ENCODE data around the gene RHOB.
A peak's percentile ranks its signal among the peaks of the same experiment; 100 is the strongest.
"Not testable (repeated sequence)": the region's sequence is repeated elsewhere in the genome, so short reads cannot be mapped to it uniquely, and the experiment has no call there.

RHOB gene

GRCh38 chr2:20446917-20447436 is at the start of gene RHOB:
Gene RHOB, plus strand, starts transcription at chr2:20447074. Its CDS starts 392 bp downstream, at chr2:20447466.
- DNase-seq (ENCODE audit: low read depth in 1 of 2, low spot score in 1 of 2), result peak; percentile 71 to 77

- no peak for DNase-seq (ENCODE audit: low read depth in 1 of 2, low spot score in 1 of 2)
These were observed 48.9 kb upstream of the RHOB start for GRCh38 chr2:20397811-20398447.

- DNase-seq (ENCODE audit: low read depth in 1 of 2, low spot score in 1 of 2), result no peak
These were observed 47.8 kb upstream of the RHOB start for GRCh38 chr2:20398956-20399567.

- no peak for DNase-seq (ENCODE audit: low read depth in 1 of 2, low spot score in 1 of 2)
These were observed 46.6 kb upstream of the RHOB start for GRCh38 chr2:20400306-20400705.

GRCh38 chr2:20400787-20401488 is 45.9 kb upstream of the RHOB start:
- no peak for DNase-seq (ENCODE audit: low read depth in 1 of 2, low spot score in 1 of 2)

GRCh38 chr2:20401489-20401835 is 45.4 kb upstream of the RHOB start:
- no peak for DNase-seq (ENCODE audit: low read depth in 1 of 2, low spot score in 1 of 2)

- DNase-seq (ENCODE audit: low read depth in 1 of 2, low spot score in 1 of 2), result no peak
These were observed 43.0 kb upstream of the RHOB start for GRCh38 chr2:20403774-20404312.

GRCh38 chr2:20404950-20405349 is 41.9 kb upstream of the RHOB start:
- no peak for DNase-seq (ENCODE audit: low read depth in 1 of 2, low spot score in 1 of 2)

GRCh38 chr2:20409039-20409438 is 37.8 kb upstream of the RHOB start:
- DNase-seq (ENCODE audit: low read depth in 1 of 2, low spot score in 1 of 2), result no peak

- no peak for DNase-seq (ENCODE audit: low read depth in 1 of 2, low spot score in 1 of 2)
These were observed 36.2 kb upstream of the RHOB start for GRCh38 chr2:20410556-20411277.

- DNase-seq (ENCODE audit: low read depth in 1 of 2, low spot score in 1 of 2), result peak; percentile 48 to 61
These were observed 35.4 kb upstream of the RHOB start for GRCh38 chr2:20411361-20411894.

- DNase-seq (ENCODE audit: low read depth in 1 of 2, low spot score in 1 of 2), result no peak
These were observed 32.1 kb upstream of the RHOB start for GRCh38 chr2:20414806-20415205.

- DNase-seq (ENCODE audit: low read depth in 1 of 2, low spot score in 1 of 2), result no peak
These were observed 31.4 kb upstream of the RHOB start for GRCh38 chr2:20415511-20415918.

- DNase-seq (ENCODE audit: low read depth in 1 of 2, low spot score in 1 of 2), result no peak
These were observed 30.2 kb upstream of the RHOB start for GRCh38 chr2:20416723-20417122.

GRCh38 chr2:20417230-20417821 is 29.5 kb upstream of the RHOB start:
- DNase-seq (ENCODE audit: low read depth in 1 of 2, low spot score in 1 of 2), result not testable (repeated sequence)

- no peak for DNase-seq (ENCODE audit: low read depth in 1 of 2, low spot score in 1 of 2)
These were observed 28.4 kb upstream of the RHOB start for GRCh38 chr2:20418519-20418918.

GRCh38 chr2:20419007-20419576 is 27.8 kb upstream of the RHOB start:
- DNase-seq (ENCODE audit: low read depth in 1 of 2, low spot score in 1 of 2), result no peak

GRCh38 chr2:20419752-20420151 is 27.1 kb upstream of the RHOB start:
- no peak for DNase-seq (ENCODE audit: low read depth in 1 of 2, low spot score in 1 of 2)

- no peak for DNase-seq (ENCODE audit: low read depth in 1 of 2, low spot score in 1 of 2)
These were observed 25.4 kb upstream of the RHOB start for GRCh38 chr2:20421336-20421987.

- DNase-seq (ENCODE audit: low read depth in 1 of 2, low spot score in 1 of 2), result no peak
These were observed 24.9 kb upstream of the RHOB start for GRCh38 chr2:20421988-20422370.
